ES-I3 (cell line): Measurements from ENCODE around the gene MSRB2.
A peak's percentile ranks its signal among the peaks of the same experiment; 100 is the strongest.

ENCODE experiments used
- H3K36me3 ChIP-seq: 2 replicates; pipeline ENCODE4 v1.6.1; 2013; ENCODE audit warnings: mild to moderate bottlenecking, low read length, control low read depth, moderate library complexity; ENCODE audit not compliant: insufficient read depth
- H3K4me1 ChIP-seq: 2 replicates; pipeline ENCODE4 v1.6.1; 2013; ENCODE audit warnings: mild to moderate bottlenecking, control low read depth, low read length; ENCODE audit not compliant: insufficient read depth
- H3K9ac ChIP-seq: 2 replicates; pipeline ENCODE4 v1.6.1; 2013; ENCODE audit warnings: low read depth, mild to moderate bottlenecking, low read length, moderate library complexity
- H3K9me3 ChIP-seq: 2 replicates; pipeline ENCODE4 v1.6.1; 2013; ENCODE audit warnings: mild to moderate bottlenecking, low read length, moderate library complexity; ENCODE audit not compliant: control insufficient read depth, insufficient read depth

MSRB2 gene

GRCh38 chr10:23095404-23095965 lies at the start of gene MSRB2:
Gene MSRB2, plus strand, starts transcription at chr10:23095579. Its CDS starts 30 bp downstream, at chr10:23095609.
- H3K36me3 ChIP-seq, result no peaks in the 10 kb centered on the region
- peak within 1 kb of the TSS; percentile 69 for H3K9ac ChIP-seq
- H3K9me3 ChIP-seq, result no peaks in the 10 kb centered on the region
- peaks cover 16% of the 10 kb centered on the region; the same call in 1 of the 2 replicates for H3K4me1 ChIP-seq

- Histone ChIP-seq H3K4me1 (peaks cover 3% of the 10 kb centered on the region; the same call in 1 of the 2 replicates), H3K9ac (no peak overlapping the region), H3K9me3 (no peaks in the 10 kb centered on the region), H3K36me3 (no peaks in the 10 kb centered on the region)
Observed at GRCh38 chr10:23046027-23046426, 49.4 kb upstream of the MSRB2 start.

- Histone ChIP-seq H3K4me1 (peaks cover 15% of the 10 kb centered on the region; the same call in 1 of the 2 replicates), H3K9ac (no peak overlapping the region), H3K36me3 (no peaks in the 10 kb centered on the region; the same call in 1 of the 2 replicates), H3K9me3 (no peaks in the 10 kb centered on the region)
Observed at GRCh38 chr10:23047201-23048050, 48.0 kb upstream of the MSRB2 start.

GRCh38 chr10:23048191-23048590 lies 47.2 kb upstream of the MSRB2 start:
- H3K4me1 ChIP-seq, result peaks cover 21% of the 10 kb centered on the region
- no peaks in the 10 kb centered on the region; the same call in 1 of the 2 replicates for H3K36me3 ChIP-seq
- H3K9ac ChIP-seq, result no peak overlapping the region
- H3K9me3 ChIP-seq, result no peaks in the 10 kb centered on the region

GRCh38 chr10:23051278-23051677 lies 44.1 kb upstream of the MSRB2 start:
- Histone ChIP-seq H3K36me3 (no peaks in the 10 kb centered on the region; the same call in 1 of the 2 replicates), H3K9ac (no peak overlapping the region), H3K9me3 (no peaks in the 10 kb centered on the region), H3K4me1 (peaks cover 38% of the 10 kb centered on the region)

GRCh38 chr10:23051855-23052331 lies 43.5 kb upstream of the MSRB2 start:
- no peak overlapping the region for H3K9ac ChIP-seq
- H3K9me3 ChIP-seq, result no peaks in the 10 kb centered on the region
- no peaks in the 10 kb centered on the region; the same call in 1 of the 2 replicates for H3K36me3 ChIP-seq
- H3K4me1 ChIP-seq, result peaks cover 36% of the 10 kb centered on the region

- H3K9ac ChIP-seq, result no peak overlapping the region
- no peaks in the 10 kb centered on the region; the same call in 1 of the 2 replicates for H3K36me3 ChIP-seq
- no peaks in the 10 kb centered on the region for H3K9me3 ChIP-seq
- peaks cover 35% of the 10 kb centered on the region for H3K4me1 ChIP-seq
Observed at GRCh38 chr10:23053036-23053435, 42.3 kb upstream of the MSRB2 start.

GRCh38 chr10:23055424-23056185 lies 39.8 kb upstream of the MSRB2 start:
- Histone ChIP-seq H3K9ac (no peak overlapping the region; the same call in 1 of the 2 replicates), H3K36me3 (no peaks in the 10 kb centered on the region; the same call in 1 of the 2 replicates), H3K9me3 (no peaks in the 10 kb centered on the region), H3K4me1 (peaks cover 35% of the 10 kb centered on the region)

- Histone ChIP-seq H3K4me1 (peaks cover 36% of the 10 kb centered on the region), H3K9me3 (no peaks in the 10 kb centered on the region), H3K9ac (no peak overlapping the region), H3K36me3 (no peaks in the 10 kb centered on the region; the same call in 1 of the 2 replicates)
Observed at GRCh38 chr10:23056186-23056579, 39.2 kb upstream of the MSRB2 start.

GRCh38 chr10:23058366-23058765 lies 37.0 kb upstream of the MSRB2 start:
- Histone ChIP-seq H3K36me3 (no peaks in the 10 kb centered on the region), H3K9ac (no peak overlapping the region), H3K4me1 (peaks cover 28% of the 10 kb centered on the region), H3K9me3 (no peaks in the 10 kb centered on the region)

GRCh38 chr10:23060918-23061317 lies 34.5 kb upstream of the MSRB2 start:
- Histone ChIP-seq H3K9me3 (no peaks in the 10 kb centered on the region), H3K36me3 (no peaks in the 10 kb centered on the region), H3K4me1 (peaks cover 19% of the 10 kb centered on the region), H3K9ac (no peak overlapping the region)

GRCh38 chr10:23063045-23063972 lies 32.1 kb upstream of the MSRB2 start:
- Histone ChIP-seq H3K36me3 (no peaks in the 10 kb centered on the region), H3K9ac (no peak overlapping the region; the same call in 1 of the 2 replicates), H3K4me1 (peaks cover 15% of the 10 kb centered on the region), H3K9me3 (no peaks in the 10 kb centered on the region)

- Histone ChIP-seq H3K4me1 (peaks cover 15% of the 10 kb centered on the region), H3K9ac (no peak overlapping the region), H3K36me3 (no peaks in the 10 kb centered on the region), H3K9me3 (no peaks in the 10 kb centered on the region)
Observed at GRCh38 chr10:23063973-23064812, 31.2 kb upstream of the MSRB2 start.
